Duodenal mucosa (tissue), 2 donors: ENCODE results near the gene GJA9.
"Not testable (repeated sequence)": the region's sequence is repeated elsewhere in the genome, so short reads cannot be mapped to it uniquely, and the experiment has no call there.

Source experiments
- H3K27ac ChIP-seq: one replicate; pipeline ENCODE4 v1.7.0; 2013; ENCODE audit warnings: low read depth, low read length
- H3K27me3 ChIP-seq, 2 donors: one replicate each; pipeline ENCODE4 v1.7.0; 2013; ENCODE audit warnings: low read length in 2 of 2, control low read depth in 1 of 2; ENCODE audit not compliant: insufficient read depth in 2 of 2, control insufficient read depth in 1 of 2
- H3K36me3 ChIP-seq, 2 donors: one replicate each; pipeline ENCODE4 v1.7.0; 2013; ENCODE audit warnings: low read length in 2 of 2, control low read depth in 1 of 2; ENCODE audit not compliant: insufficient read depth in 2 of 2, control insufficient read depth in 1 of 2
- H3K4me1 ChIP-seq, 2 donors: one replicate each; pipeline ENCODE4 v1.7.0; 2013; ENCODE audit warnings: low read length in 2 of 2, control low read depth in 1 of 2; ENCODE audit not compliant: insufficient read depth in 2 of 2, control insufficient read depth in 1 of 2
- H3K4me3 ChIP-seq, 2 donors: one replicate each; pipeline ENCODE4 v1.7.0; 2013; ENCODE audit warnings: low read length in 2 of 2, low read depth in 1 of 2
- H3K9ac ChIP-seq, 2 donors: one replicate each; pipeline ENCODE4 v1.7.0; 2013; ENCODE audit warnings: low read length in 2 of 2, low read depth in 1 of 2
- H3K9me3 ChIP-seq, 2 donors: one replicate each; pipeline ENCODE4 v1.7.0; 2013; ENCODE audit warnings: low read length in 2 of 2, control low read depth in 1 of 2; ENCODE audit not compliant: control insufficient read depth in 1 of 2

Gene GJA9

DNA sequence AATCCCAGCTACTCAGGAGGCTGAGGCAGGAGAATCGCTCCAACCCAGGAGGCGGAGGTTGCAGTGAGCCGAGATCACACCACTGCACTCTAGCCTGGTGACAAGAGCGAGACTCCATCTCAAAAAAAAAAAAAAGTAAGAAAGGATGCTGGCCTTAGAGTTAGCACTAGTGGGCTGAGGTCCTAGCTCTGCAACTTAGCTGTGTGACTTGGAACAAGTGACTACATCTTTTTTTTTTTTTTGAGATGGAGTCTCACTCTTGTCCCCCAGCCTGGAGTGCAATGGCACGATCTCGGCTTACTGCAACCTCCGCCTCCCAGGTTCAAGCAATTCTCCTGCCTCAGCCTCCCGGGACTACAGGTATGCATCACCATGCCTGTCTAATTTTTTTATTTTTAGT is 33.5 kb upstream of the GJA9 start:
- H3K27ac ChIP-seq, H3K27me3 ChIP-seq, H3K9ac ChIP-seq, H3K4me1 ChIP-seq, H3K4me3 ChIP-seq, H3K36me3 ChIP-seq, H3K9me3 ChIP-seq: not testable (repeated sequence)

GRCh38 chr1:38908821-38909220 is 27.4 kb upstream of the GJA9 start:
- Histone ChIP-seq H3K4me3 (no peak overlapping the region), H3K4me1 (no peaks in the 10 kb centered on the region), H3K27me3 (no peaks in the 10 kb centered on the region), H3K9me3 (no peaks in the 10 kb centered on the region), H3K27ac (no peak overlapping the region), H3K9ac (no peak overlapping the region), H3K36me3 (no peaks in the 10 kb centered on the region)

DNA sequence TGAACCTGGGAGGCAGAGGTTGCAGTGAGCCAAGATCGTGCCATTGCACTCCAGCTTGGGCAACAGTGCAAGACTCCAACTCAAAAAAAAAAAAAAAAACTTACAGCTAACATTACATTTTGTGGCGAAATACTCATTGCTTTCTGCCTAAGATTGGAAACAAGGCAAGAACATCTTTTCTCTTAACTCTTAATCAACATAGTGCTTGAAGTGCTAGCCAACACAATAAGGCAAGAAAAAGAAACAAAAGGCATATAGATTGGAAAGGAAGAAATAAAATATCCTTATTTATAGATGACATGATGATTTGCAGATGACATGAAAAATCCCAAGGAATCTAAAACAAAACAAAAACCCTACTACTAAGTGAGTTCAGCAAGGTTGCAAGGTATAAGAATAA is 24.6 kb upstream of the GJA9 start:
- no peaks in the 10 kb centered on the region for H3K4me1 ChIP-seq
- no peaks in the 10 kb centered on the region for H3K9me3 ChIP-seq
- no peak overlapping the region for H3K4me3 ChIP-seq
- H3K27me3 ChIP-seq = no peaks in the 10 kb centered on the region
- no peak overlapping the region for H3K9ac ChIP-seq
- H3K36me3 ChIP-seq = no peaks in the 10 kb centered on the region
- H3K27ac ChIP-seq = no peak overlapping the region

- Histone ChIP-seq H3K9ac (no peak overlapping the region), H3K27ac (no peak overlapping the region), H3K9me3 (no peaks in the 10 kb centered on the region), H3K36me3 (no peaks in the 10 kb centered on the region), H3K4me3 (no peak overlapping the region), H3K4me1 (peaks cover 0 to 9% of the 10 kb centered on the region in 2 donors), H3K27me3 (no peaks in the 10 kb centered on the region)
Measured at GRCh38 chr1:38899560-38899959, 18.2 kb upstream of the GJA9 start.

DNA sequence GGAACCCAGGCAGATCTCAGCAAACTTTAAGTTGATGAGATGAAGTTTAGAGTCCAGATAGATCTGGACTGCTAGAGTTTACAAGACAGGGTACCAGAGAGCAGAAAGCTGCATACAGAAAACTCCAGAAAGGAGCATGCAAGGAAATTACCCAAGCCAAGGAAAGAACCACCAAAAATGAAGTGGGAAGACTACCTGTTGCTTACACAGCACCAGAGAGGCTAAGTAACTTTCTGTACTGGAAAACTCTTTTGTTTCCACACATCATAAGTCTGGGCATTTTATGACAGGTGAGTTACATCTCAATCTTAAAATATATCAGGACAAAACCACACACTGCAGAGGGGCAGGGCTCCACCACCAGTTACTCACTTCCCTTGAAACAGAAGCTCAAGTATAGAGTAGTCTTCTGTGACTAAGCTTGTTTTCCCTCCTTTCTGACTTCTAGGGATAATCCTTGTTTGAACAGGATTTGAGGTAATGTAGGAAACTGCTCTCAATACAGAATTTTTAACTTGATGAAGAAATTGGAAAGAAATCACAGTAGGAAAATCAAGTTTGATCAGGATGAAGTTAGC is 17.4 kb upstream of the GJA9 start:
- Histone ChIP-seq H3K27me3 (no peaks in the 10 kb centered on the region), H3K36me3 (no peaks in the 10 kb centered on the region), H3K4me1 (peaks cover 0 to 9% of the 10 kb centered on the region in 2 donors), H3K9ac (no peak overlapping the region), H3K27ac (no peak overlapping the region), H3K9me3 (no peaks in the 10 kb centered on the region), H3K4me3 (no peak overlapping the region)

DNA sequence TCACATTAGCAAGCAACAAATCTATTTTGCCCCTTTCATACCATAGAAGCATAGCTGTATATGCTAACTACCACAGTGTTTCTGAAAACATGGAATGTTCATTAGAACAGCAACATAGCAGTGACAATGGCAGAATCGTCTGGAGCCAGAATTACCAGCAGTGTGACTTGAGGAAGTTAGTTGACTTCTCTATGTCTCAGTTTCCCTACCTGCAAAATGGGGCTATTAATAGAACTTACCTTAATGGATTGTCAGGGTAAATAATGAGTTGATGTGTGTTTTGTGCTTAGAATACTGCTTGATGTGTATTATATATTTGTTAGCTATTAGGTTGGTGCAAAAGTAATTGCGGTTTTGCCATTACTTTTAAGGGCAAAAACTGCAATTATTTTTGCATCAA is 14.8 kb upstream of the GJA9 start:
- no peaks in the 10 kb centered on the region for H3K9me3 ChIP-seq
- H3K36me3 ChIP-seq = no peaks in the 10 kb centered on the region
- H3K4me1 ChIP-seq = peaks cover 0 to 9% of the 10 kb centered on the region in 2 donors
- H3K9ac ChIP-seq = no peak overlapping the region
- no peak overlapping the region for H3K27ac ChIP-seq
- no peaks in the 10 kb centered on the region for H3K27me3 ChIP-seq
- H3K4me3 ChIP-seq = no peak overlapping the region

- H3K27ac ChIP-seq = no peak overlapping the region
- no peaks in the 10 kb centered on the region for H3K4me1 ChIP-seq
- no peaks in the 10 kb centered on the region for H3K36me3 ChIP-seq
- H3K4me3 ChIP-seq = no peak overlapping the region
- no peak overlapping the region for H3K9ac ChIP-seq
- H3K9me3 ChIP-seq = no peaks in the 10 kb centered on the region
- no peaks in the 10 kb centered on the region for H3K27me3 ChIP-seq
Measured at GRCh38 chr1:38892976-38893375, 11.6 kb upstream of the GJA9 start.

DNA sequence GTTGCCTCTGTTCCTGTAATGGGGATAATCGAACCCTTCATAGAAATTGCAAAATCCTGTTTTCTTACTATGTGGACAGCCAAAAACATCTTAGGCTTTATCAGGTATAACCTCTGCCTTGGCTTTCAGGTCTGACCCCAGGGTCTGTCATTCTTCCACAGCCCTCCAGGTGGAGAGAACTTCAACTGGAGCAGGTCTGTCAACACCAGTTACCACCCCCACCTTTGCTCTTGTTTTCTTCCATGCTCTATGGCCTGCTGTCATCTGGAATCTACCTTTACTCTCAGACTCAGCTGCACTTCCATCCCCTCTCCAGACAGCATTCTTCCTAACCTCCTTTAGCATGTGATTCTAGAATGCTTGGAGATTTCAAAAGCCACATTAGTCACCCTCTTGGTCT is 10.4 kb upstream of the GJA9 start:
- H3K4me3 ChIP-seq = no peak overlapping the region
- H3K9ac ChIP-seq = no peak overlapping the region
- no peaks in the 10 kb centered on the region for H3K27me3 ChIP-seq
- H3K4me1 ChIP-seq = no peaks in the 10 kb centered on the region
- no peaks in the 10 kb centered on the region for H3K36me3 ChIP-seq
- H3K27ac ChIP-seq = no peak overlapping the region
- no peaks in the 10 kb centered on the region for H3K9me3 ChIP-seq

DNA sequence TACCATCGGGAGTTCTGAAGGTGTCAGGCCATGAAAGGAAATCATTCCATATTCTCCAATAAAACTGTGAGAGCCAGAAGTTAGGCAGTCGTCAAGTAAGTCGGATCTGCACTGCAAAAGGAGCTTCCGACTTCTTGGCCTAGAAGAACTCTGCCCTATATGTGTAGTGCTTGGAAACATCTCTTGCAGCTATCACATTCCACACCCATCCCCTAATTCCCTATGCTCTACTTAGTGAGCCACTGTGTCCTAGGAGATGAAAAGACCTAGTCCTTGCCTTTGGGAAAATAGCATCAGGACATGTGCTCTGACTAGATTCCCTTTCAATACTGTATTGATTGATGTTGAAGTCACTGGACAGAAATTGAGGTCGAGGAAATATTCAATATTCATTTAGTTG is 8.2 kb upstream of the GJA9 start:
- H3K27me3 ChIP-seq = no peaks in the 10 kb centered on the region
- H3K9ac ChIP-seq = no peak overlapping the region
- H3K36me3 ChIP-seq = no peaks in the 10 kb centered on the region
- H3K9me3 ChIP-seq = no peaks in the 10 kb centered on the region
- no peak overlapping the region for H3K27ac ChIP-seq
- no peak overlapping the region for H3K4me3 ChIP-seq
- H3K4me1 ChIP-seq = no peaks in the 10 kb centered on the region

DNA sequence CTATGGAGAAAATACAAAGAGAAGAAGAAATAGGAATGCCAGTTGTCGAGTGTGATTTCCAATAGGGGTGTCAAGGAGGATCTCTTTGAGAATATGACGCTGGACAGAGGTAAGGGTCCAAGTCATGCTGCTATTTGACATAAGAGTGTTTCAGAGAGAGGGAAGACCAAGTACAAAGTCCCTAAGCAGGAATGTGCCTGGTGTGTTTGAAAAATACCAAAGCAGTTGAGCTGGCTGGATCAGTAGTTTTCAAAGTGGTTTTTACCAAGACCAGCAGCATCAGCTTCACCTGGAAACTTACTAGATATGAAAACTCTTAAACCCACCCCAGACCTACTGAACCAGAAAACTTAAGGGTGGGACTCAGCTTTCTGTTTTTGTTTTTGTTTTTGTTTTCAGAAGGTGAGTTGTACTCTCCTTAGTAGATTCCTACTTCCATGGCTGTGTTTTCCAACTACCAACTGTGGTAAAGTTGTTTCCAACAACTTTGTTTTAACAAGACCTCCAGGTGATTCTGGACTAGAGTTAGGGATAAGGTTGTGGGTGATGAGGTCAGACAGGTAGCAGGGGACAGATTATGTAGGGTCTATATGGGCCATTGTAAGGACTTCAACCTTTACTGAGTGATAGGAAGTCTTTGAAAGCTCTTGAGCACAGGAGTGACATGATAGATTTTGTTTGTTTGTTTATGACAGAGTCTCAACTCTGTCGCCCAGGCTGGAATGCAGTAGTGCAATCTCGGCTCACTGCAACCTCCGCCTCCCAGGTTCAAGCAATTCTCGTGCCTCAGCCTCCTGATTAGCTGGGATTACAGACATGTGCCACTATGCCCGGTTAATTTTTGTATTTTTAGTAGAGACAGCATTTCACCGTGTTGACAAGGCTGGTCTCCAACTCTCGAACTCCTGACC is 7.3 kb upstream of the GJA9 start:
- no peaks in the 10 kb centered on the region for H3K4me1 ChIP-seq
- no peak overlapping the region for H3K27ac ChIP-seq
- H3K27me3 ChIP-seq = no peaks in the 10 kb centered on the region
- H3K36me3 ChIP-seq = no peaks in the 10 kb centered on the region
- H3K9me3 ChIP-seq = no peaks in the 10 kb centered on the region
- H3K9ac ChIP-seq = no peak overlapping the region
- no peak overlapping the region for H3K4me3 ChIP-seq
